ENCODE measurements around the gene RAX.

DNA sequence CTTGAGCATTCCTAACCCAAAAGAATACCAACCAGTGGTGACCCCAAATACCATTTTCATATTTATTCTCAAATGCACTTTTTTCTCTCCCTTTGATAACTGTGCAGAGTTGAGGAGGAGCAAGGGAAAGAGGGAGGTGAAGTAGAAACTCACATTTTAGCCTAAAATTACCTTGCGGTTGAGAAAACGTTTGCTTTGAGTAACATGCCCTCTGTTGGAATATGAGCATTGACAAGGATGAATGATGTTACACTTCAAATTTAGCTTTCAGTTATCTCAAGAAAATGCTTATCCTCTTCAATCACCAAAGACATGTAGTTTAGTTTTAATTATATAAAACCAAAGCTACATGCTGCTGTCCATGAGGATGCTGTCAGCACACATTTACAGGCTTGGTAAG, 50.9 kb downstream of the RAX start:
- TF ChIP-seq, protein P1, sequence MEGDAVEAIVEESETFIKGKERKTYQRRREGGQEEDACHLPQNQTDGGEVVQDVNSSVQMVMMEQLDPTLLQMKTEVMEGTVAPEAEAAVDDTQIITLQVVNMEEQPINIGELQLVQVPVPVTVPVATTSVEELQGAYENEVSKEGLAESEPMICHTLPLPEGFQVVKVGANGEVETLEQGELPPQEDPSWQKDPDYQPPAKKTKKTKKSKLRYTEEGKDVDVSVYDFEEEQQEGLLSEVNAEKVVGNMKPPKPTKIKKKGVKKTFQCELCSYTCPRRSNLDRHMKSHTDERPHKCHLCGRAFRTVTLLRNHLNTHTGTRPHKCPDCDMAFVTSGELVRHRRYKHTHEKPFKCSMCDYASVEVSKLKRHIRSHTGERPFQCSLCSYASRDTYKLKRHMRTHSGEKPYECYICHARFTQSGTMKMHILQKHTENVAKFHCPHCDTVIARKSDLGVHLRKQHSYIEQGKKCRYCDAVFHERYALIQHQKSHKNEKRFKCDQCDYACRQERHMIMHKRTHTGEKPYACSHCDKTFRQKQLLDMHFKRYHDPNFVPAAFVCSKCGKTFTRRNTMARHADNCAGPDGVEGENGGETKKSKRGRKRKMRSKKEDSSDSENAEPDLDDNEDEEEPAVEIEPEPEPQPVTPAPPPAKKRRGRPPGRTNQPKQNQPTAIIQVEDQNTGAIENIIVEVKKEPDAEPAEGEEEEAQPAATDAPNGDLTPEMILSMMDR (IDR thresholded peaks at IDR 0.05; ENCODE audit: control extremely low read depth in 1 of 3, insufficient read depth in 1 of 3, low read depth in 1 of 3, low read length in 3 of 3): no peak
- TF ChIP-seq RAD21 (IDR thresholded peaks at IDR 0.05 in 1 of 2, conservative IDR thresholded peaks at IDR 0.05 in 1 of 2; ENCODE audit: low read depth in 2 of 2, low read length in 2 of 2): no peak
- no peak for TF ChIP-seq ASH2L (IDR thresholded peaks at IDR 0.05; ENCODE audit: low read length)
- TF ChIP-seq TAF1 (IDR thresholded peaks at IDR 0.05; ENCODE audit: low read depth, low read length): no peak
- TF ChIP-seq EZH2 (IDR thresholded peaks at IDR 0.05; ENCODE audit: low read depth, low read length, severe bottlenecking): no peak
- TF ChIP-seq NRF1 (IDR thresholded peaks at IDR 0.05; ENCODE audit: low read depth, low read length): no peak
- no peak for TF ChIP-seq MAFK (IDR thresholded peaks at IDR 0.05; ENCODE audit: low read depth, low read length)
- TF ChIP-seq MAX (IDR thresholded peaks at IDR 0.05): no peak
- no peak for TF ChIP-seq POLR2A (IDR thresholded peaks at IDR 0.05; ENCODE audit: control extremely low read depth in 1 of 2, low read depth in 2 of 2, low read length in 2 of 2)
- no peak for TF ChIP-seq ATF2 (IDR thresholded peaks at IDR 0.05; ENCODE audit: low read length)
- no peak for TF ChIP-seq HDAC2 (IDR thresholded peaks at IDR 0.05; ENCODE audit: borderline replicate concordance in 1 of 2, low read depth in 2 of 2, low read length in 2 of 2)
- TF ChIP-seq EP300 (IDR thresholded peaks at IDR 0.05; ENCODE audit: borderline replicate concordance in 1 of 2, low read depth in 2 of 2, low read length in 2 of 2): no peak
